H4 (cell line): ENCODE results near the gene ARL2. TPM values are rescaled to one million over a fixed set of nuclear protein-coding genes. Genes with fewer than 3 reads are reported as not detected.

ENCODE experiments used
- total RNA-seq: library from RNA; depleted of rRNA; stranded (reverse); fragments of >200 nt; shearing (Covaris generic); gene quantifications from 2 replicates; pipeline ENCODE4 v1.2.3, GENCODE V29; 2014; rRNA removed

ARL2 gene
- total RNA-seq, 1 experiment from 2014 or later = 271 TPM

Other genes starting within 250 kb of the ARL2 start
- gene SF1, start 235.6 kb upstream of the ARL2 start, total RNA-seq = 79.6 and 94.1 TPM in 2 replicates
- 18.0 and 40.9 TPM in 2 replicates for gene MAP4K2, start 210.9 kb upstream of the ARL2 start, total RNA-seq
- 8.9 and 10.6 TPM in 2 replicates for gene MEN1, start 203.6 kb upstream of the ARL2 start, total RNA-seq
- 0.02 TPM in 1 of 2 replicates, not detected in the other for gene CDC42BPG, start 169.5 kb upstream of the ARL2 start, total RNA-seq
- gene EHD1, start 135.5 kb upstream of the ARL2 start, total RNA-seq = 13.5 and 14.2 TPM in 2 replicates
- gene ATG2A, start 97.0 kb upstream of the ARL2 start, total RNA-seq = 6.0 and 9.5 TPM in 2 replicates
- gene PPP2R5B, start 89.5 kb upstream of the ARL2 start, total RNA-seq = 6.4 and 9.1 TPM in 2 replicates
- gene GPHA2, start 78.3 kb upstream of the ARL2 start, total RNA-seq = not detected in 2 replicates
- not detected in 2 replicates for gene MAJIN, start 42.1 kb upstream of the ARL2 start, total RNA-seq
- 1.8 and 2.3 TPM in 2 replicates for gene BATF2, start 17.2 kb upstream of the ARL2 start, total RNA-seq
- gene SNX15, start 13.3 kb downstream of the ARL2 start, total RNA-seq = 6.3 and 8.5 TPM in 2 replicates
- gene SAC3D1, start 27.1 kb downstream of the ARL2 start, total RNA-seq = 4.1 and 10.7 TPM in 2 replicates
- gene NAALADL1, start 44.4 kb downstream of the ARL2 start, total RNA-seq = not detected in 2 replicates
- 28.7 and 30.5 TPM in 2 replicates for gene CDCA5, start 69.9 kb downstream of the ARL2 start, total RNA-seq
- gene ZFPL1, start 70.1 kb downstream of the ARL2 start, total RNA-seq = 35.7 and 40.5 TPM in 2 replicates
- gene VPS51, start 82.1 kb downstream of the ARL2 start, total RNA-seq = 68.7 and 134 TPM in 2 replicates
- 3.2 and 5.2 TPM in 2 replicates for gene TM7SF2, start 97.7 kb downstream of the ARL2 start, total RNA-seq
- gene ZNHIT2, start 103.5 kb downstream of the ARL2 start, total RNA-seq = 5.6 and 8.0 TPM in 2 replicates
- 322 and 327 TPM in 2 replicates for gene FAU, start 108.0 kb downstream of the ARL2 start, total RNA-seq
- gene MRPL49, start 108.2 kb downstream of the ARL2 start, total RNA-seq = 61.6 and 76.7 TPM in 2 replicates
- gene SYVN1, start 120.4 kb downstream of the ARL2 start, total RNA-seq = 6.4 and 18.0 TPM in 2 replicates
- not detected in 2 replicates for gene SPDYC, start 156.1 kb downstream of the ARL2 start, total RNA-seq
- gene CAPN1, start 167.8 kb downstream of the ARL2 start, total RNA-seq = 58.1 and 115 TPM in 2 replicates
- 33.0 and 40.9 TPM in 2 replicates for gene POLA2, start 247.8 kb downstream of the ARL2 start, total RNA-seq